ENCODE measurements around the gene LAMC2. TPM values are rescaled to one million over a fixed set of nuclear protein-coding genes. Genes with fewer than 3 reads are reported as not detected.

LAMC2 gene
- total and polyA plus RNA-seq, 2 experiments from 2014 or later: 0.42 to 0.43 TPM

- H3K36me3 ChIP-seq: no peaks in the 10 kb centered on the region
- no peaks in the 10 kb centered on the region for H3K9me3 ChIP-seq (ENCODE audit: low read depth)
- TF ChIP-seq CTCF (IDR thresholded peaks at IDR 0.05; ENCODE audit: low read depth, low read length): no peak
- no peak overlapping the region for H3K27ac ChIP-seq
- no peaks in the 10 kb centered on the region for H3K4me1 ChIP-seq (ENCODE audit: low read depth)
- no peaks in the 10 kb centered on the region for H3K27me3 ChIP-seq
- no peak overlapping the region for H3K4me3 ChIP-seq
- DNase-seq (ENCODE audit: low read depth in 1 of 2, low spot score in 1 of 2): no peak
These were observed 24.7 kb upstream of the LAMC2 start for GRCh38 chr1:183161391-183161790.

GRCh38 chr1:183163316-183163715, 22.7 kb upstream of the LAMC2 start:
- DNase-seq (ENCODE audit: low read depth in 1 of 2, low spot score in 1 of 2): peak in 1 of 2 donors; percentile 16
- no peak overlapping the region for H3K4me3 ChIP-seq
- no peaks in the 10 kb centered on the region for H3K4me1 ChIP-seq (ENCODE audit: low read depth)
- H3K27me3 ChIP-seq: no peaks in the 10 kb centered on the region
- no peak overlapping the region for H3K27ac ChIP-seq
- no peaks in the 10 kb centered on the region for H3K36me3 ChIP-seq
- TF ChIP-seq CTCF (IDR thresholded peaks at IDR 0.05; ENCODE audit: low read depth, low read length): no peak
- H3K9me3 ChIP-seq (ENCODE audit: low read depth): no peaks in the 10 kb centered on the region

GRCh38 chr1:183164340-183164739, 21.7 kb upstream of the LAMC2 start:
- peak in 1 of 2 donors; percentile 61 for DNase-seq (ENCODE audit: low read depth in 1 of 2, low spot score in 1 of 2)
- H3K4me3 ChIP-seq: no peak overlapping the region
- no peaks in the 10 kb centered on the region for H3K27me3 ChIP-seq
- no peak overlapping the region for H3K27ac ChIP-seq
- no peaks in the 10 kb centered on the region for H3K36me3 ChIP-seq
- TF ChIP-seq CTCF (IDR thresholded peaks at IDR 0.05; ENCODE audit: low read depth, low read length): no peak
- no peaks in the 10 kb centered on the region for H3K4me1 ChIP-seq (ENCODE audit: low read depth)
- no peaks in the 10 kb centered on the region for H3K9me3 ChIP-seq (ENCODE audit: low read depth)

- TF ChIP-seq CTCF (IDR thresholded peaks at IDR 0.05; ENCODE audit: low read depth, low read length): no peak
- DNase-seq (ENCODE audit: low read depth in 1 of 2, low spot score in 1 of 2): no peak
- Histone ChIP-seq H3K4me3 (no peak overlapping the region), H3K4me1 (ENCODE audit: low read depth) (no peaks in the 10 kb centered on the region), H3K36me3 (no peaks in the 10 kb centered on the region), H3K9me3 (ENCODE audit: low read depth) (no peaks in the 10 kb centered on the region), H3K27me3 (no peaks in the 10 kb centered on the region), H3K27ac (no peak overlapping the region)
These were observed 21.1 kb upstream of the LAMC2 start for GRCh38 chr1:183164963-183165362.

GRCh38 chr1:183165456-183165855, 20.6 kb upstream of the LAMC2 start:
- Histone ChIP-seq H3K36me3 (no peaks in the 10 kb centered on the region), H3K4me1 (ENCODE audit: low read depth) (no peaks in the 10 kb centered on the region), H3K27ac (no peak overlapping the region), H3K27me3 (no peaks in the 10 kb centered on the region), H3K4me3 (no peak overlapping the region), H3K9me3 (ENCODE audit: low read depth) (no peaks in the 10 kb centered on the region)
- no peak for TF ChIP-seq CTCF (IDR thresholded peaks at IDR 0.05; ENCODE audit: low read depth, low read length)
- DNase-seq (ENCODE audit: low read depth in 1 of 2, low spot score in 1 of 2): no peak

- Histone ChIP-seq H3K9me3 (ENCODE audit: low read depth) (no peaks in the 10 kb centered on the region), H3K27me3 (no peaks in the 10 kb centered on the region), H3K27ac (no peak overlapping the region), H3K4me3 (no peak overlapping the region), H3K36me3 (no peaks in the 10 kb centered on the region), H3K4me1 (ENCODE audit: low read depth) (no peaks in the 10 kb centered on the region)
- DNase-seq (ENCODE audit: low read depth in 1 of 2, low spot score in 1 of 2): no peak
- no peak for TF ChIP-seq CTCF (IDR thresholded peaks at IDR 0.05; ENCODE audit: low read depth, low read length)
These were observed 19.6 kb upstream of the LAMC2 start for GRCh38 chr1:183166454-183166853.
